Epidermal melanocyte (primary cell): ENCODE results near the gene ING1.
A peak's percentile ranks its signal among the peaks of the same experiment; 100 is the strongest.
"Not testable (repeated sequence)": the region's sequence is repeated elsewhere in the genome, so short reads cannot be mapped to it uniquely, and the experiment has no call there.

ENCODE experiments used
- DNase-seq: peaks from one replicate; pipeline ENCODE4 v3.0.0; 2011; ENCODE audit warnings: low spot score; ENCODE audit not compliant: insufficient read length

ING1 gene

GRCh38 chr13:110690516-110690915 is 23.0 kb upstream of the ING1 start:
- no peak for DNase-seq

- DNase-seq, result not testable (repeated sequence)
These were observed 17.7 kb upstream of the ING1 start for GRCh38 chr13:110695774-110696173.

GRCh38 chr13:110696776-110697175 is 16.7 kb upstream of the ING1 start:
- DNase-seq, result no peak

GRCh38 chr13:110697842-110698241 is 15.7 kb upstream of the ING1 start:
- DNase-seq, result no peak

- DNase-seq, result no peak
These were observed 14.8 kb upstream of the ING1 start for GRCh38 chr13:110698689-110699088.

- no peak for DNase-seq
These were observed 14.1 kb upstream of the ING1 start for GRCh38 chr13:110699148-110700145.

GRCh38 chr13:110700186-110700585 is 13.3 kb upstream of the ING1 start:
- DNase-seq, result no peak

- DNase-seq, result no peak
These were observed 12.9 kb upstream of the ING1 start for GRCh38 chr13:110700641-110701040.

GRCh38 chr13:110701061-110701460 is 12.4 kb upstream of the ING1 start:
- not testable (repeated sequence) for DNase-seq

GRCh38 chr13:110702089-110702488 is 11.4 kb upstream of the ING1 start:
- DNase-seq, result no peak

GRCh38 chr13:110702591-110703526 is 10.6 kb upstream of the ING1 start:
- no peak for DNase-seq

- no peak for DNase-seq
These were observed 8.1 kb upstream of the ING1 start for GRCh38 chr13:110705356-110705825.

- peak; percentile 79 for DNase-seq
These were observed 7.5 kb upstream of the ING1 start, which contains the start of gene CARS2 for GRCh38 chr13:110705826-110706569. Gene CARS2, minus strand, starts transcription at chr13:110706116. Its CDS starts 23 bp downstream, at chr13:110706093.

GRCh38 chr13:110706570-110707372 is 6.7 kb upstream of the ING1 start:
- DNase-seq, result no peak

- DNase-seq, result peak; percentile 77
These were observed 1.2 kb upstream of the ING1 start for GRCh38 chr13:110712081-110712848.

- peak; percentile 96 for DNase-seq
These were observed 455 bp upstream of the ING1 start for GRCh38 chr13:110712849-110713641.

- DNase-seq, result no peak
These were observed 689 bp downstream of the ING1 start for GRCh38 chr13:110713981-110714796.
